Hepatic stellate cell (primary cell): ENCODE results near the gene ID3.
A peak's percentile ranks its signal among the peaks of the same experiment; 100 is the strongest.

Experiments
- DNase-seq: peaks from one replicate; pipeline ENCODE4 v3.0.0; 2011; ENCODE audit warnings: low spot score

ID3 gene

GRCh38 chr1:23559136-23559984 is at the start of gene ID3:
Gene ID3 (minus strand): TSS chr1:23559501. CDS start chr1:23559426, 75 bp downstream.
- peak; percentile 92 for DNase-seq

GRCh38 chr1:23607944-23608343 is 48.6 kb upstream of the ID3 start:
- DNase-seq: no peak

GRCh38 chr1:23601968-23602876 is 42.9 kb upstream of the ID3 start:
- DNase-seq: no peak

- DNase-seq: no peak
Measured at GRCh38 chr1:23601135-23601967, 42.0 kb upstream of the ID3 start.

- DNase-seq: no peak
Measured at GRCh38 chr1:23600283-23600682, 41.0 kb upstream of the ID3 start.

- no peak for DNase-seq
Measured at GRCh38 chr1:23599125-23599524, 39.8 kb upstream of the ID3 start.

- DNase-seq: no peak
Measured at GRCh38 chr1:23598424-23598823, 39.1 kb upstream of the ID3 start.

- DNase-seq: no peak
Measured at GRCh38 chr1:23597635-23598388, 38.5 kb upstream of the ID3 start.

GRCh38 chr1:23596382-23597358 is 37.4 kb upstream of the ID3 start:
- no peak for DNase-seq

GRCh38 chr1:23594927-23595353 is 35.6 kb upstream of the ID3 start:
- no peak for DNase-seq

GRCh38 chr1:23594149-23594907 is 35.0 kb upstream of the ID3 start:
- DNase-seq: no peak

GRCh38 chr1:23593556-23594148 is 34.4 kb upstream of the ID3 start:
- no peak for DNase-seq

GRCh38 chr1:23593042-23593521 is 33.8 kb upstream of the ID3 start:
- no peak for DNase-seq

- DNase-seq: no peak
Measured at GRCh38 chr1:23592209-23592892, 33.0 kb upstream of the ID3 start.

GRCh38 chr1:23591460-23592208 is 32.3 kb upstream of the ID3 start:
- DNase-seq: no peak

GRCh38 chr1:23590058-23590783 is 30.9 kb upstream of the ID3 start:
- DNase-seq: no peak

GRCh38 chr1:23589585-23589986 is 30.3 kb upstream of the ID3 start:
- no peak for DNase-seq
